Chondrocyte (in vitro differentiated cells): ENCODE measurements around the gene CDK6. TPM values are rescaled to one million over a fixed set of nuclear protein-coding genes. Genes with fewer than 3 reads are reported as not detected.

Experiments
- DNase-seq: peaks from one replicate; pipeline ENCODE4 v3.0.0; 2021; ENCODE audit warnings: mixed read lengths, low spot score
- H3K27ac Mint-ChIP-seq: one replicate; pipeline ENCODE4 v1.8.0; 2021; ENCODE audit warnings: mild to moderate bottlenecking, moderate library complexity, mixed read lengths; ENCODE audit not compliant: unreplicated experiment
- H3K27me3 Mint-ChIP-seq: 2 replicates; pipeline ENCODE4 v1.8.0; 2021; ENCODE audit warnings: low read depth, mixed read lengths
- H3K36me3 Mint-ChIP-seq: 2 replicates; pipeline ENCODE4 v1.8.0; 2021; ENCODE audit warnings: low read depth, mixed read lengths
- H3K4me1 Mint-ChIP-seq: 2 replicates; pipeline ENCODE4 v1.8.0; 2021; ENCODE audit warnings: low read depth, mild to moderate bottlenecking, mixed read lengths
- H3K4me3 Mint-ChIP-seq: one replicate; pipeline ENCODE4 v1.8.0; 2021; ENCODE audit warnings: mild to moderate bottlenecking, moderate library complexity, mixed read lengths; ENCODE audit not compliant: unreplicated experiment
- H3K9me3 Mint-ChIP-seq: 2 replicates; pipeline ENCODE4 v1.8.0; 2021; ENCODE audit warnings: low read depth, mixed read lengths
- CTCF ChIP-seq: fragments of 200-600 bp; sonication (generic); IDR thresholded peaks from 2 replicates; pipeline ENCODE4 v1.5.0; 2021; ENCODE audit warnings: antibody characterized with exemption, mild to moderate bottlenecking, moderate library complexity
- total RNA-seq: library from RNA; stranded (reverse); gene quantifications from 3 replicates; pipeline ENCODE4 v1.2.1, GENCODE V29; 2021

Gene CDK6
- total RNA-seq, 1 donor from 2014 or later: 162 TPM

- H3K27me3 Mint-ChIP-seq: no peaks in the 10 kb centered on the region
- peak overlapping the region; percentile 9 for H3K27ac Mint-ChIP-seq
- H3K4me1 Mint-ChIP-seq: peaks cover 12% of the 10 kb centered on the region
- peaks cover 2% of the 10 kb centered on the region for H3K9me3 Mint-ChIP-seq
- no peaks in the 10 kb centered on the region for H3K36me3 Mint-ChIP-seq
- no peak overlapping the region for H3K4me3 Mint-ChIP-seq
- no peak for DNase-seq
- TF ChIP-seq CTCF: no peak
Observed at GRCh38 chr7:92848851-92849250, 12.5 kb upstream of the CDK6 start.

GRCh38 chr7:92848441-92848840 is 12.1 kb upstream of the CDK6 start:
- no peaks in the 10 kb centered on the region for H3K36me3 Mint-ChIP-seq
- peaks cover 5% of the 10 kb centered on the region for H3K9me3 Mint-ChIP-seq
- H3K27me3 Mint-ChIP-seq: no peaks in the 10 kb centered on the region
- TF ChIP-seq CTCF: no peak
- peaks cover 16% of the 10 kb centered on the region for H3K4me1 Mint-ChIP-seq
- DNase-seq: no peak
- H3K4me3 Mint-ChIP-seq: no peak overlapping the region
- no peak overlapping the region for H3K27ac Mint-ChIP-seq

- H3K36me3 Mint-ChIP-seq: no peaks in the 10 kb centered on the region
Observed at GRCh38 chr7:92847305-92847704, 10.9 kb upstream of the CDK6 start.

GRCh38 chr7:92845736-92846135 is 9.4 kb upstream of the CDK6 start:
- no peaks in the 10 kb centered on the region for H3K36me3 Mint-ChIP-seq
- no peak for DNase-seq
- H3K4me1 Mint-ChIP-seq: peaks cover 44% of the 10 kb centered on the region
- H3K4me3 Mint-ChIP-seq: no peak overlapping the region
- H3K27ac Mint-ChIP-seq: no peak overlapping the region
- no peaks in the 10 kb centered on the region for H3K27me3 Mint-ChIP-seq
- TF ChIP-seq CTCF: no peak
- H3K9me3 Mint-ChIP-seq: peaks cover 5% of the 10 kb centered on the region

More at GRCh38 chr7:92847305-92847704, 10.9 kb upstream of the CDK6 start:
- Mint-ChIP-seq H3K9me3 (peaks cover 5% of the 10 kb centered on the region), H3K27me3 (no peaks in the 10 kb centered on the region), H3K27ac (no peak overlapping the region), H3K4me3 (no peak overlapping the region), H3K4me1 (peaks cover 28% of the 10 kb centered on the region)
- no peak for DNase-seq
- no peak for TF ChIP-seq CTCF

- H3K4me1 Mint-ChIP-seq: peaks cover 47% of the 10 kb centered on the region
- no peak for TF ChIP-seq CTCF
- H3K4me3 Mint-ChIP-seq: no peak overlapping the region
- H3K9me3 Mint-ChIP-seq: peaks cover 5% of the 10 kb centered on the region
- peak overlapping the region; percentile 76 for H3K27ac Mint-ChIP-seq
- DNase-seq: no peak
- no peaks in the 10 kb centered on the region for H3K27me3 Mint-ChIP-seq
- no peaks in the 10 kb centered on the region for H3K36me3 Mint-ChIP-seq
Observed at GRCh38 chr7:92843781-92844180, 7.4 kb upstream of the CDK6 start.
